HuH-7.5 (cell line): ENCODE results near the gene CLNS1A.
"Not testable (repeated sequence)": the region's sequence is repeated elsewhere in the genome, so short reads cannot be mapped to it uniquely, and the experiment has no call there.

Source experiments
- DNase-seq: peaks from one replicate; pipeline ENCODE4 v3.0.0; 2011; ENCODE audit warnings: low spot score

Gene CLNS1A

DNA sequence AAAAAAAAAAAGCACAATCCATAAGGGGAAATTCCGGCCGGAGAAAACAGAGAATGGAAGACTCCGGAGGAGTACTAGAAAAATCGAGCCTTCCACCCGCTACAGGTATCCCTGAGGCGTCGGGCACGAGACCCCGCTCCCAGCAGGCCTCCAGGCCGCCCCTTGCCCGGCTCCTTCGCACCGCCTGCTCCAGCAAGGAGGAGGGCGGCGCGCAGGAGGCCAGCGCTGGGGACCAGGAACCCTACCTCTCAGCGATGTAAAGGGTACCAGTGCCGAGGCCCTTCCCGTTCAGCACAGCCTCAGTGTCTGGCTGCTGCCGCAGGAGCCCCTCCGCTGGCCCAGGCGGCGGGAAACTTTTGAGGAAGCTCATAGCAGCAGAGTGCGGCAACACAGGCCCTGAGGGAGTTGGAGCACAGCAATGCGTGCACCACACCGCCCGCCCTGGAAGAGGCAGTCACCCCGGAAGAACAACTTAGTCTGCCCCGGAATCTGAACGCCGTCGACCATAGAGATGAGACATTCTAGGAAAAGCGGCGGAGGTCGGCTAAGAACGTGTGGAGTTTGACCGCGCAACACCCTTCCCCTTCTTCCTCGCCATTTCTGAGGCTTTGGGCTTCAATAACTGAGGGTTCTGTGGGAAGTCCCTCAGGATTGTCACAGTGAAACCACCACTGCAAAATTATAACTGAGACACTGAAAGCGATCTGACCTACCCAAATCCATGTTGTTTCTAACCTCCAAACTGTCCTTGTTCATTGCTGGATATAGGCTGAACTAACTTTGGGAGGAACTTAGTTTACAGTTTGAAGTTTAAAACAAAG is at the start of gene CLNS1A:
Gene CLNS1A, minus strand, starts transcription at position 450 of the 821 bp plus-strand sequence. Its CDS starts 80 bp downstream, at position 370.
- DNase-seq: peak; percentile 53

DNA sequence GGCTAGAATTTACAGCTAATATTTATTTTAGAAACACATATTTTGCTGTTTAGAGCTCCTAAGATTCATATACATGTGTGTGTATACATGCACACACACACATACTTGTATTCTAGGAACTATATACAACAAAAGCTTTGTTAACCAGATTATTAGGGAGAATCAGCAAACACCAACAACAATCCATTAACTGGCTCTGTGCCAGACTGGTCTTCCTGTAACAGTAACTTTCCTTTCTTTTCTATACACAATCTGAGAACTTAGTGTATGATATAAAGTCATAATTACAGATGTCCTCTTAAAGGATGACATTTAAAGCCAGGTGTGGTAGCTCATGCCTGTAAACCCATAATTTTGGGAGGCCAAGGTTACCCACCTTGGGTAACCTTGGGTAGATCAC is 49.5 kb upstream of the CLNS1A start:
- no peak for DNase-seq

DNA sequence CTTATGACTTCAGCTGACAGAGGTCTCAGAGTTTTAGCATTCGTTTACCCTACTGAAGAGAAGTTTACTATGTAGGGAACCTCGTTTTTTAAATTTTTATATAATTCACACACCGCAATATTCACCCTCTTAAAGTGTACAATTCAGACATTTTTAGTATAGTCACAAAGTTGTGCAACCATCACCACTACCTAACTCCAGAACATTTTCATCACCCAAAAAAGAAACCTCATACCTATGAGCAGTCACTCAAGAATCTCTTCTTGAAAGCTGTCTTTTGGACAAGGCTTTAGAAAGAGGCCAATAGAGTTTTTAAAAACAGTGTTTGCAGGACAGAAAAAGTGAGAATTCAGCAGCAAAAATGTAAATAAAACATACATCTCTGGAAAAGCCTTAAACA is 39.5 kb upstream of the CLNS1A start:
- no peak for DNase-seq

DNA sequence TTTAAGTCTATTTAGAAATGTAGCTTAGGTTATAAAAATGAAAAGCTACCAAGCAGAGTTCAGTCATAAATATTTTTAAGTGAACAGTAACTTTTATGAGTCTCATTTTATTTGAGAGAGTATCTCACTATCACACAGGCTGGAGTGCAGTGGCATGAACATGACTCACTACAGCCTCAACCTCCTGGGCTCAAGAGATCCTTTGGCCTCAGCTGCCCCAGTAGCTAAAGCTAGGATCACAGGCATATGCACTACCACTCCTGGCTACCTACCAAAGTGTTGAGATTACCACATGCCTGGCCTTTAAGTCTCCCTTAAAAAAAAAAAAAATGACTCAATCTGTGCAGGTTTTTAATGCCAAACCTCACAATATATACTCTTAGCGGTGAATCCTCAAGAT is 34.7 kb upstream of the CLNS1A start:
- DNase-seq: no peak

DNA sequence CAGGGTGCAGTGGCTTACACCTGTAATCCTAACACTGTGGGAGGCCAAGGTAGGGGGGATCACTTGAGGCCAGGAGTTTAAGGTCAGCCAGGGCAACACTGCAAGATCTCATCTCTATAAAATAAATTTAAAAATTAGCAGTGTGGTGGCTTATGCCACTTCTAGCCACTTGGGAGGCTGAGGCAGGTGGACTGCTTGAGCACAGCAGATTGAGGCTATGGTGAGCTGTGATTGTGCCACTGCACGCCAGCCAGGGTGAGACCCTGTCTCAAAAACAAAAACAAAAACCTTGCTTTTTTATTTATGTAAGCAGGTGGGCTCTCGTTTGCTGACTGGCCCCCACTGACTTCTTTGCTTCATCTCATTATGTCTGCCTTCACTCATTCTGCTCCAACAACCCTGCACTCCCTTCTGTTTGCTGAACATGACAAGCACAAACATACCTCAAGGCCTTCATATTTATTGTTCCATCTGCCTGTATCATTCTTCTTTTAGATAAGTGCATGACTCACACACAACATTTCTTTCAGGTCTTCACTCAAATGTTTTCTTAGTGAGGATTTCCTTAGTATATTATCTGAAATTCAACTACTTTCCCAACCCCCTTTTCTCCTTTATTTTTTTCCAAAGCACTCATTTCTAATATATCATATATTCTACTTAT is 32.4 kb upstream of the CLNS1A start:
- DNase-seq: no peak

DNA sequence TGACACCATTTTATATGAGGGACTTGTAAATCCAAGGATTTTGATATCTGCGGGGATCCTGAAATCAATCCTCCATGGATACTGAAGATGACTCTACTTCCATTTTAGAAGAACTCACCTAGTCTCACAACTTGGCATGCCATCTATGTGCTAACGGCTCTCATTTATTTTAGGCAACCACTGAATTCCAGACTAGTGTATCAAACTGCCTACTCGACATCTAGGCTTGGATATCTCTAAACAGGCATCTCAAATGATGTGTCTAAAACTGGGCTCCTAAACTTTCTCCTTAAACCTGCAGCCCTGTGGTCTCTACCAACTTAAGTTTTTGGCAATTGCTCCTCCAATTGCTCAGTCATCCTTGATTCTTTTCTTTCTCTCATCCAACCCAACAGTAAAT is 31.2 kb upstream of the CLNS1A start:
- no peak for DNase-seq

DNA sequence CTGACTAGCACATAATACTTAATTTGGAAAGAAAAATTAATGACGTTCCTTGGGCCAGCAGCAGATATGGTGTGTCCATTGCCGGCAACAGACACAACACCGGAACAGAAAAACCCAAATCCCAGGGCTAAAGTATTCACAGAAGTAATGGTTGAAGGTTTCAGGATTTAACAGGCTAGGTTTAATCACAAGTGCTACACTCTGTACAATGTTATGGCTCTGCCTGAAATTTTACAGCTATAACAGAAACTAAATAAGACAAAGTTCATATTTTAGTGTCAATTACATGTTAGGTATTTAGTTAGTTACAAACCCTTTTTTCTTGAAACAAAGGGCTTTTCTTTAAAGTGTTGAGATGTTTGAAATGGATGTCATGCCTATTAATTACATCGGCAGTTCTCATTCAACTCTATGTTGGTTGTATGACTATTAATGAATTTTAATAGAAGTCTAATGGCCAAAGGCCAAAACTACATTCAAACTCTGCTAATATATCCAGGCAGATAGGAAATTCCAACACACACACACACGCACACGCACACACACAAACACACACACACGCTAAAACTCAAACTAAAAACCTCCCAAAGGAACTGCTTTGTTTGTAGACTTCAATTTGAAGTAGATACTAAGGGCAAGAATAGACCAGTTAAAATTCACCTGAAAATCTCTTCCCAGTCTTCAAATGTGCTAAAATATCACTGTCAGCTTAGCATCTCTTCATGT is 27.8 kb upstream of the CLNS1A start:
- no peak for DNase-seq

- no peak for DNase-seq
These were observed 24.1 kb upstream of the CLNS1A start for GRCh38 chr11:77661670-77662069.

GRCh38 chr11:77660947-77661346 is 23.4 kb upstream of the CLNS1A start:
- DNase-seq: no peak

DNA sequence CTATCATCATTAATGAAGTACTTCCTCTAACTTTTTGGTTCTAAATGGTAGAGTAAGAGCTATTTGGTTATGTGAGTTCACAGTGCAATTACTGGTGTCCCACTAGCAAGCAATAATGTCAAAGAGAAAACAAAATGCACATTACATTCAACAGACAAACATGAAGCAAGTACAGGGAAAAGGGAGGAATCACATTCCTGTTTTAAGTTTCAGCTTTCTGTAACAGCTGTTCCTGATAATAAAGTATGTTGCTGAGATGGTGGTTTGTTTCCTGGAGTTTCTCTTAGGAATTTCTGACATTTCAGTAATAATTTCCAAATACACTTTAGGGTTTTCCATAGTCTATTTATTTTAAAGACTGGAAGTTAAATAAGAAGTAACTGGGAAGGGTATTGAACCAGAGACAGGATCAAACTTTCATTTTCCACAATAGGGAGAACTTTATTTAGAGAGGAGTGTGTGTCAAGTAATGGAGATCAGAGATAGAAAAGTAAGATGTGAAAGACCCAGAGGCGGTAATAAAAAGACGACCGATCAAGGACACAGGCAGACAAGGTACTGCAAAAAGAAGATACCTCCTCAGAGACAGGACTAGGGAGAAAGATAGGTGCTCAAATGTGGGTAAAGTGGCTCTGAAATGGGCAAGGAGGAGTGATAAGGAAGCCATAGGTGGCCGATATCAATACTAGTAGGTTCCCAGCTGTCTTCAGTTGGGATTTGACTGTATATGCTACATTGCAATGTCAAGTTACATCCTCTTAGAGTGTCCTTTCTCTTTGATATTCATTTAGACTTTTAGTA is 20.8 kb upstream of the CLNS1A start:
- DNase-seq: no peak

DNA sequence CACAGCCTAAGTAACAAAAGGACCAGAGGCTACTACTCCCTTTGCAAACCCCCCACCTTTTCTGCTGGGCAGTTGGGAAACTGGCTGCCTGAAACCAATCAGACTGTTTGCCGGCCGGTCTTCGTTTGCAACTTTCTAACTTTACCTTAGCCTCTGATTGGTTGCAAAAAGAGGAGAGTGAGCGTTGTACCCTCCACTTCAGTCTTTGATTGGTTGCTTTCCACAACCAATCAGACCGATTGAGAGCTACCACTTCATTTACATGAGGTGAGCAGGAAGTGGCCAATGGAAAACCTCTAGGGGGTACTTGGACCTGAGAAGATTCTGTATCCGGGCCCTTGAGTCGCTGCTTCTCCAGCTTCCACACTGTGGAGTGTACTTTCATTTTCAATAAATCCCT is 18.8 kb upstream of the CLNS1A start:
- DNase-seq: no peak

DNA sequence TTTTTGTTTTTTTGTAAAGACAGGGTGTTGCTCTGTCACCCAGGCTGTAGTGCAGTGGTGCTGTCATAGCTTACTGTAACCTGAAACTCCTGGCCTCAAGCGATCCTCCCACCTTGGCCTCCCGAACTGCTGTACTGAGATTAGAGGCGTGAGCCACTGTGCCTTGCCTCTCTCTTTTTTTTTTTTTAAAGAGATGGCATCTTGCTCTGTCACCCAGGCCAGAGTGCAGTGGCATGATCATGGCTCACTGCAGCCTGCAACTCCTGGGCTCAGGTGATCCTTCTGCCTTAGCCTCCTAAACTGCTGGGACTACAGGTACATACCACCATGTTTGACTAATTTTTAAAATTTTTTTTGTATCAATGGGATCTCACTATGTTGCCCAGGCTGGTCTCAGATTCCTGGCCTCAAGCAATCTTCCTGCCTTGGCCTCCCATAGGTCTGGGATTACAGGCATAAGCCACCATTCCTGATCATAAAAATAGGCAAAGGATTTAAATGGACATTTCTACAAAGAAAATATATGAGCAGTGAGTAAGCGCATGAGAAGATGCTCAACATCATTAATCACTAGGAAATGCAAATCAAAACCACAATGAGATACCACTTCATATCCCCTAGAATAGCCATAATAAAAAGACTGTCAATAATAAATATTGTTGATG is 17.3 kb upstream of the CLNS1A start:
- DNase-seq: no peak

GRCh38 chr11:77650123-77650522 is 12.5 kb upstream of the CLNS1A start:
- no peak for DNase-seq

GRCh38 chr11:77647654-77648305 is 10.2 kb upstream of the CLNS1A start:
- DNase-seq: no peak

- DNase-seq: no peak
These were observed 7.3 kb upstream of the CLNS1A start for GRCh38 chr11:77644887-77645286.

DNA sequence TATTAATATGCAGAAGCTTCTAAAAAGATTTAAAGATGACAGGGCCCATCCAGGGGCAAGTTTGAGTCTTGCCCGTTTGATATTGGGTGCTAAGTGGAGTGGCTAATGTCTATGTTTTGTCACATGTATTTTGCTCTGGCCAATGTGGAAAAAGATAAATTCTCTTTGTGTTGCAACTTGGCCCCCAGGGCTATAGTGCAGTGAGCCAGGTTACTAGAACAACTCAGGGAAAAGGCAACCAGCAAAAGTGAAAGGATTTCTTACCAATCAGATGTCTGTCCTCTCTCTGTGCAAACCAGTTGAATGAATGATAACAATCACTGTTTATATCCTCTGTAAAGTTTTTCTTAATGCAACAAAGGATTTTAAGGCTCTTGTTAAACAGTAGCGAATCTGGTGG is 4.6 kb upstream of the CLNS1A start:
- no peak for DNase-seq

DNA sequence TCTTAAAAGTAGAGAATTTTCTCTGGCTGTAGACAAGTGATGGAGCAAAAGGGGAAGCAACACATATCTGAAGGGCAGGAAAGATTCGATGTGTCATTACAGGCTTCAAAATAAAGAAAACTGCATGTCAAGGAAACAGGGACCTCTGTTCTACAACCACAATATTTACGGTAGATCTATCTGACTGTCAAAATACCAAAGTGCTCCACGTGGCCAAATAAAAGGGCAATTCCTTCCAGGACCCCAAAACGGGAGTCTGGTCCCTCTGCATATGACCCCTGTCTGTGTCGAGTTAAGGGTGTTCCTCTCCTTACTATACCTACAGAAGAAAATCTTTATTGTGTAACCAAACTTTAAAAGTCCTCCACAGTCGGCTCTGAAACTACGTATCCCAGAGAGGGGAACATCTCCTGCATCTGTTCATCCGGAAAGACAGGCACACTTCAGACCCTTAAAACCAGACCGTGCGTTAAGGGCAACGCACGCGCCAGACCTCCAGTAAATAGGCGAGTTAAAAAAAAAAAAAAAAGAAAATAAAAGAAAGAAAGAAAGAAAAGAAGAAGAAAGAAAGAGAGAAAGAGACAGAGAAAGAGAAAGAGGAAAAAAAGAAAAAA is 756 bp downstream of the CLNS1A start:
- DNase-seq: no peak

GRCh38 chr11:77633926-77634325 is 3.7 kb downstream of the CLNS1A start:
- DNase-seq: not testable (repeated sequence)

- no peak for DNase-seq
These were observed 7.4 kb downstream of the CLNS1A start for GRCh38 chr11:77630157-77630710.

- no peak for DNase-seq
These were observed 17.9 kb downstream of the CLNS1A start for GRCh38 chr11:77619576-77620198.
